HEK293 (cell line): ENCODE measurements around the gene VSTM2L.

ENCODE experiments used
- CTCF ChIA-PET: fragments of 350-600 bp; formaldehyde crosslinking; extraction: SDS; loops from one replicate; lab custom pipeline; 2021; ENCODE audit warnings: antibody characterized with exemption; lab: Yijun Ruan, JAX
- POLR2A ChIA-PET: fragments of 300-600 bp; formaldehyde crosslinking; extraction: SDS; loops from one replicate; lab custom pipeline; 2020; ENCODE audit warnings: antibody characterized with exemption, inconsistent platforms; lab: Yijun Ruan, JAX
- H3K27ac ChIP-seq: fragments of 200-500 bp; sonication (Bioruptor generic); 2 replicates; pipeline ENCODE4 v1.5.1; 2014; ENCODE audit warnings: low read depth, low read length, control low read depth, inconsistent platforms; ENCODE audit errors: extremely low read depth
- H3K36me3 ChIP-seq, 2 experiments: fragments of 200-500 bp in 1 of 2; sonication (Bioruptor generic) in 1 of 2; 1 replicate in 1 of 2; 2 replicates in 1 of 2; pipeline ENCODE4 v1.5.1; 2014 to 2017; ENCODE audit warnings: inconsistent platforms in 2 of 2, low read length in 2 of 2; ENCODE audit not compliant: control insufficient read depth in 2 of 2, insufficient read depth in 1 of 2
- H3K4me1 ChIP-seq: fragments of 200-500 bp; sonication (Bioruptor generic); 2 replicates; pipeline ENCODE4 v1.5.1; 2014; ENCODE audit warnings: mild to moderate bottlenecking, low read length, inconsistent platforms; ENCODE audit not compliant: control insufficient read depth, insufficient read depth
- H3K4me3 ChIP-seq: 2 replicates; pipeline ENCODE4 v1.5.1; 2011; ENCODE audit warnings: low read depth, mild to moderate bottlenecking, control low read depth, low read length, moderate library complexity
- H3K9me3 ChIP-seq: fragments of 200-500 bp; sonication (Bioruptor generic); 2 replicates; pipeline ENCODE4 v1.5.1; 2014; ENCODE audit warnings: low read depth, low read length, inconsistent platforms; ENCODE audit not compliant: control insufficient read depth, insufficient read depth
- GFI1B ChIP-seq: fragments of 450-650 bp; formaldehyde crosslinking; IDR thresholded peaks from 2 replicates; pipeline ENCODE4 v1.5.1; 2016; ENCODE audit warnings: missing biosample characterization, missing genetic modification characterization
- ZFP3 ChIP-seq: fragments of 450-650 bp; formaldehyde crosslinking; IDR thresholded peaks from 2 replicates; pipeline ENCODE4 v1.5.1; 2016; ENCODE audit warnings: low read depth, missing biosample characterization, missing genetic modification characterization
- ZNF19 ChIP-seq: fragments of 450-650 bp; formaldehyde crosslinking; IDR thresholded peaks from 2 replicates; pipeline ENCODE4; 2016; ENCODE audit warnings: missing biosample characterization, missing genetic modification characterization, low read depth
- ZNF571 ChIP-seq: fragments of 450-650 bp; formaldehyde crosslinking; IDR thresholded peaks from 2 replicates; pipeline ENCODE4 v1.5.0; 2017; ENCODE audit warnings: missing biosample characterization, missing genetic modification characterization
- ZNF791 ChIP-seq: fragments of 450-650 bp; formaldehyde crosslinking; IDR thresholded peaks from 2 replicates; pipeline ENCODE4 v1.5.1; 2016; ENCODE audit warnings: missing biosample characterization, missing genetic modification characterization
- ZNF837 ChIP-seq: fragments of 450-650 bp; formaldehyde crosslinking; IDR thresholded peaks from 2 replicates; pipeline ENCODE4 v1.5.1; 2016; ENCODE audit warnings: missing biosample characterization, missing genetic modification characterization
- ZSCAN23 ChIP-seq: fragments of 450-650 bp; formaldehyde crosslinking; IDR thresholded peaks from 2 replicates; pipeline ENCODE4 v1.5.1; 2016; ENCODE audit warnings: missing biosample characterization, missing genetic modification characterization
- ZXDB ChIP-seq: fragments of 450-650 bp; formaldehyde crosslinking; IDR thresholded peaks from 2 replicates; pipeline ENCODE4 v1.5.1; 2016; ENCODE audit warnings: missing biosample characterization, missing genetic modification characterization
- TF ChIP-seq, protein P1 (sequence below): fragments of 450-650 bp; formaldehyde crosslinking; IDR thresholded peaks from 2 replicates; pipeline ENCODE4 v1.5.1; 2016; ENCODE audit warnings: missing biosample characterization, missing genetic modification characterization
- TF ChIP-seq, protein P2 (sequence below): fragments of 450-650 bp; formaldehyde crosslinking; IDR thresholded peaks from 2 replicates; pipeline ENCODE4 v1.5.1; 2016; ENCODE audit warnings: missing biosample characterization, missing genetic modification characterization
- TF ChIP-seq, protein P3 (sequence below): fragments of 450-650 bp; formaldehyde crosslinking; IDR thresholded peaks from 2 replicates; pipeline ENCODE4 v1.5.1; 2016; ENCODE audit warnings: missing biosample characterization, missing genetic modification characterization
- TF ChIP-seq, protein P4 (sequence below): fragments of 450-650 bp; formaldehyde crosslinking; IDR thresholded peaks from 2 replicates; pipeline ENCODE4 v1.5.0; 2017; ENCODE audit warnings: missing biosample characterization, missing genetic modification characterization, borderline replicate concordance
- TF ChIP-seq, protein P5 (sequence below): fragments of 450-650 bp; formaldehyde crosslinking; conservative IDR thresholded peaks from 2 replicates; pipeline ENCODE4 v1.5.1; 2016; ENCODE audit warnings: low read depth, missing biosample characterization, missing genetic modification characterization

Gene VSTM2L

DNA sequence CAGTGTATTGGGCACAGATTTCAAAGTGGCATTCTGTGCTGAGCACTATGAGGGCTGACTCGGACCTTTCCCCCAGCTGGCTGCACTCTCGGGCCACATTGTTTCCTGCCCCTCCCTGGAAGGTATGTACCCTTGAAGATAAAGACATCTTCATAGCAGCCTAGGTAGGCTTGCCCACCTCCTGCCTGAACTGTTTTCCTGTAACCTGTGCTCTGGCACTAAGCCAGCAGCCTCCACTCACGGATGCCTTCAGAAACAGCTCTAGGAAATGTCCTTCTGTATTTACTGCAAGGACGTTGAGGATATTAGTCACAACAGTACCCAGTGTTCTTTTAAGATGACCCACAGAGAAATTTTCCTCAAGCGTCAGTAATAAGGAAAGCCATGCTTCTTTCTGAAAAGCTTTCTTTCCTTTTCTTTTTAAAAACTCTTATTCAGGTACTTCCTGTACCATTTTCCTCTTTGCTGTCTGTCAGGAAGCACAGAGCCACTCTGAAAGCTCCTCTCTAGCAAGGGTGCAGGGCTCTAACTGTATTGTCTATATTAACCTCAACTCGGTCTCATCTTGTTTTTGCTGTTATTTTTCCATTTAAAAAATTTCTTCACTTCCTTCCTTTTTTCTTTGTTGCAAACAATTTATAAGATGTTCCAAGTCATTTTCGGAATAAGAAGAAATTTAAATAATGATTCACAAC, 86.8 kb downstream of the VSTM2L start (continued):
- TF ChIP-seq ZXDB (tag by site-specific recombination) = no peak
- TF ChIP-seq, protein P1, sequence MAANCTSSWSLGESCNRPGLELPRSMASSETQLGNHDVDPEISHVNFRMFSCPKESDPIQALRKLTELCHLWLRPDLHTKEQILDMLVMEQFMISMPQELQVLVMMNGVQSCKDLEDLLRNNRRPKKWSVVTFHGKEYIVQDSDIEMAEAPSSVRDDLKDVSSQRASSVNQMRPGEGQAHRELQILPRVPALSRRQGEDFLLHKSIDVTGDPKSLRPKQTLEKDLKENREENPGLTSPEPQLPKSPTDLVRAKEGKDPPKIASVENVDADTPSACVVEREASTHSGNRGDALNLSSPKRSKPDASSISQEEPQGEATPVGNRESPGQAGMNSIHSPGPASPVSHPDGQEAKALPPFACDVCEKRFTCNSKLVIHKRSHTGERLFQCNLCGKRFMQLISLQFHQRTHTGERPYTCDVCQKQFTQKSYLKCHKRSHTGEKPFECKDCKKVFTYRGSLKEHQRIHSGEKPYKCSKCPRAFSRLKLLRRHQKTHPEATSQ (tag by site-specific recombination) = no peak
- no peak for TF ChIP-seq ZFP3 (tag by site-specific recombination)
- TF ChIP-seq GFI1B (tag by site-specific recombination) = no peak
- TF ChIP-seq, all 188 proteins: peak for 0

DNA sequence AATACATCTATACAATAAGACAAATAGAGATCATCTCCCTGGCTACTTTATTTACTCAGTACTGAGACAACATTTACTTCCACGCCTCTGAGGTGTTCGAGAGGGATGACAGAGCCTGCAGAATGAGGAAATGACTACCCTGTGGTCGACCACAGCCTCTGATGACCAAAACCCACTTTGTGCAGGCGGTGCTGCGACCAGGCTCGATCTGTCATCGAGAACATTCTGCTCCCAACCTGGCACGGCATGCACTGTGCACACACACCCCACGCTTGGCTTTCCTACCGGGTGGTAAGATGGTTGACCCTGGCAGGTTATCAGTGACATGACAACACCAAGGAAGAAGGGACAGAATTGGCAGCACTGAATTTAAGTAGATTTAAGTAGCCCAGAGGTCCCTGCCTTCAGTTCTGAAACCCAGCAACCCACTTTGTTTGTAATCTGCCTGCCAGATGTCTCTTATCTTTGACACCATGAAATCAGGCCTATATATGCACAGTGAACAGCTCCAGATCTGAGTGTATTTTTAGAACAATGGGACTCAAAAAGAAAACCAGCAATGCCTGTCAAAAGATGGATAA, 87.7 kb downstream of the VSTM2L start:
- H3K9me3 ChIP-seq = no peaks in the 10 kb centered on the region
- POLR2A ChIA-PET = no interaction called here
- no peaks in the 10 kb centered on the region for H3K4me1 ChIP-seq
- H3K4me3 ChIP-seq = no peak overlapping the region
- no peak overlapping the region for H3K27ac ChIP-seq
- TF ChIP-seq, protein P2, sequence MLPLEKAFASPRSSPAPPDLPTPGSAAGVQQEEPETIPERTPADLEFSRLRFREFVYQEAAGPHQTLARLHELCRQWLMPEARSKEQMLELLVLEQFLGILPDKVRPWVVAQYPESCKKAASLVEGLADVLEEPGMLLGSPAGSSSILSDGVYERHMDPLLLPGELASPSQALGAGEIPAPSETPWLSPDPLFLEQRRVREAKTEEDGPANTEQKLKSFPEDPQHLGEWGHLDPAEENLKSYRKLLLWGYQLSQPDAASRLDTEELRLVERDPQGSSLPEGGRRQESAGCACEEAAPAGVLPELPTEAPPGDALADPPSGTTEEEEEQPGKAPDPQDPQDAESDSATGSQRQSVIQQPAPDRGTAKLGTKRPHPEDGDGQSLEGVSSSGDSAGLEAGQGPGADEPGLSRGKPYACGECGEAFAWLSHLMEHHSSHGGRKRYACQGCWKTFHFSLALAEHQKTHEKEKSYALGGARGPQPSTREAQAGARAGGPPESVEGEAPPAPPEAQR = no peak
- TF ChIP-seq, protein P3, sequence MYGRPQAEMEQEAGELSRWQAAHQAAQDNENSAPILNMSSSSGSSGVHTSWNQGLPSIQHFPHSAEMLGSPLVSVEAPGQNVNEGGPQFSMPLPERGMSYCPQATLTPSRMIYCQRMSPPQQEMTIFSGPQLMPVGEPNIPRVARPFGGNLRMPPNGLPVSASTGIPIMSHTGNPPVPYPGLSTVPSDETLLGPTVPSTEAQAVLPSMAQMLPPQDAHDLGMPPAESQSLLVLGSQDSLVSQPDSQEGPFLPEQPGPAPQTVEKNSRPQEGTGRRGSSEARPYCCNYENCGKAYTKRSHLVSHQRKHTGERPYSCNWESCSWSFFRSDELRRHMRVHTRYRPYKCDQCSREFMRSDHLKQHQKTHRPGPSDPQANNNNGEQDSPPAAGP (tag by site-specific recombination) = no peak
- no peak for TF ChIP-seq ZNF791 (tag by site-specific recombination)
- TF ChIP-seq ZNF571 (tag by site-specific recombination) = no peak
- TF ChIP-seq, protein P4, sequence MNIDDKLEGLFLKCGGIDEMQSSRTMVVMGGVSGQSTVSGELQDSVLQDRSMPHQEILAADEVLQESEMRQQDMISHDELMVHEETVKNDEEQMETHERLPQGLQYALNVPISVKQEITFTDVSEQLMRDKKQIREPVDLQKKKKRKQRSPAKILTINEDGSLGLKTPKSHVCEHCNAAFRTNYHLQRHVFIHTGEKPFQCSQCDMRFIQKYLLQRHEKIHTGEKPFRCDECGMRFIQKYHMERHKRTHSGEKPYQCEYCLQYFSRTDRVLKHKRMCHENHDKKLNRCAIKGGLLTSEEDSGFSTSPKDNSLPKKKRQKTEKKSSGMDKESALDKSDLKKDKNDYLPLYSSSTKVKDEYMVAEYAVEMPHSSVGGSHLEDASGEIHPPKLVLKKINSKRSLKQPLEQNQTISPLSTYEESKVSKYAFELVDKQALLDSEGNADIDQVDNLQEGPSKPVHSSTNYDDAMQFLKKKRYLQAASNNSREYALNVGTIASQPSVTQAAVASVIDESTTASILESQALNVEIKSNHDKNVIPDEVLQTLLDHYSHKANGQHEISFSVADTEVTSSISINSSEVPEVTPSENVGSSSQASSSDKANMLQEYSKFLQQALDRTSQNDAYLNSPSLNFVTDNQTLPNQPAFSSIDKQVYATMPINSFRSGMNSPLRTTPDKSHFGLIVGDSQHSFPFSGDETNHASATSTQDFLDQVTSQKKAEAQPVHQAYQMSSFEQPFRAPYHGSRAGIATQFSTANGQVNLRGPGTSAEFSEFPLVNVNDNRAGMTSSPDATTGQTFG (tag by site-specific recombination) = no peak
- TF ChIP-seq ZNF19 (tag by site-specific recombination) = no peak
- no peak for TF ChIP-seq ZNF837 (tag by site-specific recombination)
- no peak for TF ChIP-seq ZSCAN23 (tag by site-specific recombination)
- TF ChIP-seq, protein P5, sequence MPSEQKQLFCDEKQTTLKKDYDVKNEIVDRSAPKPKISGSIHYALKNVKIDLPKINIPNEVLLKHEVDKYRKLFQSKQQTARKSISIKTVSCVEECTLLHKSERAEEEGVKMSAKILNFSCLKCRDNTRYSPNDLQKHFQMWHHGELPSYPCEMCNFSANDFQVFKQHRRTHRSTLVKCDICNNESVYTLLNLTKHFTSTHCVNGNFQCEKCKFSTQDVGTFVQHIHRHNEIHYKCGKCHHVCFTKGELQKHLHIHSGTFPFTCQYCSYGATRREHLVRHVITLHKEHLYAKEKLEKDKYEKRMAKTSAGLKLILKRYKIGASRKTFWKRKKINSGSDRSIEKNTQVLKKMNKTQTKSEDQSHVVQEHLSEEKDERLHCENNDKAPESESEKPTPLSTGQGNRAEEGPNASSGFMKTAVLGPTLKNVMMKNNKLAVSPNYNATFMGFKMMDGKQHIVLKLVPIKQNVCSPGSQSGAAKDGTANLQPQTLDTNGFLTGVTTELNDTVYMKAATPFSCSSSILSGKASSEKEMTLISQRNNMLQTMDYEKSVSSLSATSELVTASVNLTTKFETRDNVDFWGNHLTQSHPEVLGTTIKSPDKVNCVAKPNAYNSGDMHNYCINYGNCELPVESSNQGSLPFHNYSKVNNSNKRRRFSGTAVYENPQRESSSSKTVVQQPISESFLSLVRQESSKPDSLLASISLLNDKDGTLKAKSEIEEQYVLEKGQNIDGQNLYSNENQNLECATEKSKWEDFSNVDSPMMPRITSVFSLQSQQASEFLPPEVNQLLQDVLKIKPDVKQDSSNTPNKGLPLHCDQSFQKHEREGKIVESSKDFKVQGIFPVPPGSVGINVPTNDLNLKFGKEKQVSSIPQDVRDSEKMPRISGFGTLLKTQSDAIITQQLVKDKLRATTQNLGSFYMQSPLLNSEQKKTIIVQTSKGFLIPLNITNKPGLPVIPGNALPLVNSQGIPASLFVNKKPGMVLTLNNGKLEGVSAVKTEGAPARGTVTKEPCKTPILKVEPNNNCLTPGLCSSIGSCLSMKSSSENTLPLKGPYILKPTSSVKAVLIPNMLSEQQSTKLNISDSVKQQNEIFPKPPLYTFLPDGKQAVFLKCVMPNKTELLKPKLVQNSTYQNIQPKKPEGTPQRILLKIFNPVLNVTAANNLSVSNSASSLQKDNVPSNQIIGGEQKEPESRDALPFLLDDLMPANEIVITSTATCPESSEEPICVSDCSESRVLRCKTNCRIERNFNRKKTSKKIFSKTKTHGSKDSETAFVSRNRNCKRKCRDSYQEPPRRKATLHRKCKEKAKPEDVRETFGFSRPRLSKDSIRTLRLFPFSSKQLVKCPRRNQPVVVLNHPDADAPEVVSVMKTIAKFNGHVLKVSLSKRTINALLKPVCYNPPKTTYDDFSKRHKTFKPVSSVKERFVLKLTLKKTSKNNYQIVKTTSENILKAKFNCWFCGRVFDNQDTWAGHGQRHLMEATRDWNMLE (tag by site-specific recombination) = no peak
- CTCF ChIA-PET = interaction anchor here (0.6 to 5.5 kb wide), 5 partner anchors 68 to 425 kb away, joined by 3 to 43 read pairs (median 3); no protein-coding TSS in a partner anchor
- peaks cover 0 to 83% of the 10 kb centered on the region in 2 experiments; a peak in 1 of 3 replicates for H3K36me3 ChIP-seq
